SK-N-DZ (cell line): Measurements from ENCODE around the gene PHLDA1.
A peak's percentile ranks its signal among the peaks of the same experiment; 100 is the strongest.
"Not testable (repeated sequence)": the region's sequence is repeated elsewhere in the genome, so short reads cannot be mapped to it uniquely, and the experiment has no call there.

Source experiments
- DNase-seq: peaks from one replicate; pipeline ENCODE4 v3.0.0-alpha.2; 2015; ENCODE audit warnings: low spot score

Gene PHLDA1

DNA sequence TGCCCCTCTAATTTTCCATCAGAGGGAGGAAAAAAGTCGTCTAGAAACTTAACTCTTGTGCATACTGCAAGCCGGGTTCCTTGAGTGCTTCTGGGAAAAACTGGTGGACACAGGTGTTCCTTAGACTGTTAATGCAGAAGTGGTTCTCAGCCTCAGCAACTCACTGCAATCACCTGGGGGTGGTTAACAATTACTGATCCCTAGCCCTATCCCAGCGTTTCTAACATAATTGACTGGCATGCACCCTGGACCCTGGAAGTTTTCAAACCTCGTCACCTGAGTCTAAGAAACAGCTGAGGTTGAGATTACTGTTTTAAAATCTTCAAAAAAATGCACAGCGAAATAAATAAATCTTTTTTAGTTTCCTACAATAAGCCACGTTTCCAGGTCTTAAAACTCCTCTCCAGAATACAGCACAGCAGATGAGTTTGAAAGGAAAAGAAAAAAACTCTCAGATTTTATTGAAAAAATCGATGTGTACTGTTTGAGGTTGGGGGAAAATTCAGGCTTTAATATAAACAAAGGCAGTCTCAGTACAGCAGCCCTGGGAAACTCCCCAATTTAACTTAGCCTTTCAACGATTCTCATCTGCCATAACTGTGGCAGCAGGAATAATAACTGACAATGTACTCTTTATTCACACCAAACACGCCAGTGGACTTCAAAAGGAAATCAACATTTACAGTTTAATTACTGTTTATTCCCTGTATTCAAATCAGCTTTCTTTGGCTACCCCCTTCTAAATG lies 45.4 kb downstream of the PHLDA1 start:
- DNase-seq, result no peak

DNA sequence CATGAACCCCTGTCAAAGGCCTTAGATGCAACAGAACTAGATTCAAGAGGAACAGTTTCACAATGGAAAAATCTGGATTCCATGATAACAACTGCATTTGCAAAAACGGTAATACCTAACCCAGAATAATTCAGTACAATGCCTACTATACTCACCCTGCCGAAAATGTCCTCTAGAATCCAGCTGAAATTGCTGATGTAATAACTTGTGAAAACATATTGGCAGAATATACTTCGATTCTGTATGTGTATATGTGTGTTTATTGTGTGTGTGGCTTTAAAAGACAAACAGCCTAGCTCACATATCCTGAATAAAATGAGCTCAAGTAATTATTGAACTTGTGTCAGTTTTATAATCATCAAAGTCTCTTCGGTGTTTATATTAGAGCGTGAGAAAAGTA lies 46.0 kb downstream of the PHLDA1 start:
- DNase-seq, result no peak

DNA sequence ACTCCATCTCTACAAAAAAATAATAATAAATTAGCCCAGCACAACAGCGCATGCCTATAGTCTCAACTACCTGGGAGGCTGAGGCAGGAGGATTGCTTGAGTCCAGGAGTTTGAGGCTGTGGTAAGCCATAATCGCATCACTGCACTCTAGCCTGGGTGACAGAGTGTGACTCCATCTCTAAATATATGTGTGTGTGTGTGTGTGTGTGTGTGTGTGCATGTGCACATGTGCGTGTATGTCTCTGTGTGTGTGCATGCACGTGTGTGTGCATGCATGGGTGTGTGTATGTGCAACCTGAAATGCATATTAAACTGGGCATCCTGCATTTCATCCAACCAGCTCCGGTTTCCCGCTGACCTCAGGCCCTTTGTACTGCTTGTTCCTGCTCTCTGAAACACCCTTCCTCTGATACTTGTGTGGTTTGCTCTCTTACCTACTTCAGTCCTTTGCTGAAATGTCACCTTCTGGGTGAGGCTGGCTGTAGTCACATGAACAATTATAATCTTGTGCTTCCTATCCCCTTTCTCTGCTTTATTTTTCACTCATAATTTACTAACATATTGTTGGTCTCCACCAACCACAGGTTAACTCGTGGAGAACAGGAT lies 46.9 kb downstream of the PHLDA1 start:
- no peak for DNase-seq

DNA sequence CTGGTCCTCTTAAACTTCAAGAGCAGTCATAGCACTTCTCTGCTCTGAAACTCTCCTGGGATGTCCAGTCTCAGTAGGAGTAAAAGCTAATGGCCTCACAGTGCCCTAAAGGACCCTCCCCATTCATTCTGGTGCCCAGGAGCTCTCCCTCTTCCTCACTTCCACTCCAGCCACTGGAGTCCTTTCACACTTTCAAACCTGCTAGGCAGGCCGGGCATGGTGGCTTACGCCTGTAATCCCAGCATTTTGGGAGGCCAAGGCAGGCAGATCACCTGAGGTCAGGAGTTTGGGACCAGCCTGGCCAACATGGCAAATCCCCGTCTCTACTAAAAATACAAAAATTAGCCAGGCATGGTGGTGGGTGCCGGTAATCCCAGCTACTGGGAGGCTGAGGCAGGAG lies 47.7 kb downstream of the PHLDA1 start:
- not testable (repeated sequence) for DNase-seq

DNA sequence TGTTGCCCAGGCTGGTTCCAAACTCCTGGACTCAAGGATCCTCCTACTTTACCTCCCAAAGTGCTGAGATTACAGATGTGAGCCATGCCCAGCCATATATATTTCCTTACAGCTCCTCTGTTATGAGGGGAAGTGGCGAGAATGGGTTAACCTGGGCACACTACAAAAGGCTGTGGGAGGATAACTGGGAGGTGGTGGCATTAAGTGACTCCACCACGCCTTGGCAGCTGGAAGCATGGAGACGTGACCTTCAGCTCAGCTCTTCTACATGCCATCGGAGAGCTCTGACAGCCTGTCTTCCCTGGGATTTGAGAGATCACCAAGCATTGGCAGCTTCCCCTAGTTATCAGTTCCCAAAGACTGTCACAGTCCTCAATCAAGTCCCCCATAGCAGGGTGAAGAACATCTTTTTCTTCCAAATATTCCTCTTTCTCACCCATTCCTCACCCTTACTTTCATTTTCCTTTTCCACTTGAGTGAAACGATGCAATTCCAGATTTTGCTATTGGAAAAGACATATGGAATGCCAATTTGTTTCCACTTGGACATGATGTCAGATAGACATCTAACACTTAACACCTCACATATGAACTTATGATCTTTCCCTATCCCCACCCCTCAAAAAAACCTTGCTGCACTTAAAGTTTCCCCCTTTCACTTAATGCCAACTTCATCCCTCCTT lies 48.5 kb downstream of the PHLDA1 start:
- DNase-seq, result no peak

DNA sequence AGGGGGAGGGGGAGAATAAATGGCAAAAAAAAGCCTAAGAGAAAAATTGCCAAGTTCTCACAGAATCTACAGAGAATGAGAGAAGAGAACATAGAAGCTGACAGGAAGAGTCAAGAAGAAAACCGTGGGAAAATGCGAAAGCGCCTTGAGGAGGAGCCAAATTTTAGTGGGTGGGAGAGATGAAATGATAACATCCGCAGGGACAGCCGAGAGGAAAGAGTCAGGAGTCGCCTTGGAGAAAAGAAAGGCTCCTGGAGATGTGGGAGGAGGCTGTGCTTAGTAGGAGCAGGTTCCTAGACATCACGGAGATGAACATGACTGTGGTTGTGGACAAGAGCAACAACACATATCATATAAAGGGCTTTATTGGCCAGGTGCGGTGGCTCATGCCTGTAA lies 49.4 kb downstream of the PHLDA1 start:
- DNase-seq, result peak; percentile 35

DNA sequence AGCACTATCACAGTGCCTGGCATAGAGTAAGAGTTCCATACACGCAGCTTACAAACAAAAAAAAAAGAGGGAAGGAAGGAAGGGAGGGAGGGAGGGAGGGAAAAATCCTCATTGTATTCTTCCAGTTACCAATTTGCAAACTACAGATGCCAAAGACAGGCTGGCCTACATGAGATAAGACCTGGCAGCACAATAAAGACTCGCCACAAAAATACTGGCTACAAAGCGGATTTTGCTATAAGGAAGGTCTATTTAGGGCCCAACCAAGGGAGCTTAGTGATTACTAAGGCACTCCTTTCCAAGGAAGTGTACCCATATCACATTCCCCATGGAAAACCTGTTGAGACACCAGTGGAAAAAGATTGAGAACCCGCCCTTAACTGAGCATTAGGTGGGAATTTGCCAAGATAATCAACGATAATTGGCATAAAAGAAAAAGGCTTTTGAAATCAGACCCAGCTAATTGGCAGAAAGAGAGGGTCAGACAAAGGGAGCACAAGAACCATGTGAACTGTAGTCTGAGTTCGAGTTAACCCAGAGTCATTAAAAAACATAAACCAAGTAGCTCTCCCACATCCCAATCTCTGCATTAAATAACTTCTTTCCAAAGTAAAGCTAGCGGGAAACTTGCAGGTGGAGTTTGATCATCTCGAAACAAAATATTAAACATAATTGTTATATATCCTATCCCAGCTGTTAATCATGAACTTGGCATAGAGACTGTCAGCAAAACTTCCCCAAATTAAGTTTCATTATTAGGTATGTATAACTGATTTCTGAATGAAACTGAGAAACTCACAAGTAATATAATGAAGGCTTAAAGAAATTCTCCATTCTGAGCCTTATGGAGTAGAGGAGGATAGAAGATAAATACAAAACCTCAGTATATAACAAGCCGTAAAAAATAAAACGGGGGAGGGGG lies 50.1 kb downstream of the PHLDA1 start:
- DNase-seq, result no peak

DNA sequence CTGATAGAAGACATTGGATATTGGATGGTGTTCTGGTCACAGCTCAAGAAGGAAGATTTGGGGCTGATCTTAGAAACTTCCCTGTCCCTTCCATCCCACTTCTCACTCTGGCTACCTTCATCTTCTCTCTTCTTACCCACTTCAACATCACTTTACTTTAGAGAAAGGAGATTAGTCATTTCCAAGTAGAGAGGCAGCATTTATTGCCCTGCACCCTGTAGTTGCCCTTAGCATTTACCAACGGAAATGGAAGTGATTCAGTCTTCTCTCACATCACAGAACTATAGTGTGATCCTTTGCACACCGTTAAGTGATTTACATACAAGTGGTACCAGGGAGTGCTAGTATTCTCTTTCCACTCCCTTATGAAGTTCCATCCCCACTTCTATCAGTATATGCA lies 52.4 kb downstream of the PHLDA1 start:
- no peak for DNase-seq

DNA sequence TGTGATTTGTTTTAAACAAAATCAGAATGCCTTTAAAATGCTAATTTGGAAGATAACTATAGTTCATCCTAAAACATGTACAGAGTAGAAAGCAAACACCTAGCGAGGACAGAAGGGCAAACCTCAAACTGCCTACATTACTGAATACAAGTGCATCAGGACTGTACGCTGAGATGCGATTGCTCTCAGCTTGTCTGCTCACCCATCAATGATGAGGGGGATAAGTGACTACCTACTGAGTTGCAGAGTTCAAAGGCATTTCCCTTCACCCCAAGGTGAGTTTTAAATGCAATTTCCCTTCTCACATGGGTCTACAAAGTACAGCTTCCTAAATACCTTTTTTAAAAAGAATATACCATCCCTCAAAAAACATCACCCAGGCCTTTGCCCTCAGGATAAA lies 52.9 kb downstream of the PHLDA1 start:
- no peak for DNase-seq

DNA sequence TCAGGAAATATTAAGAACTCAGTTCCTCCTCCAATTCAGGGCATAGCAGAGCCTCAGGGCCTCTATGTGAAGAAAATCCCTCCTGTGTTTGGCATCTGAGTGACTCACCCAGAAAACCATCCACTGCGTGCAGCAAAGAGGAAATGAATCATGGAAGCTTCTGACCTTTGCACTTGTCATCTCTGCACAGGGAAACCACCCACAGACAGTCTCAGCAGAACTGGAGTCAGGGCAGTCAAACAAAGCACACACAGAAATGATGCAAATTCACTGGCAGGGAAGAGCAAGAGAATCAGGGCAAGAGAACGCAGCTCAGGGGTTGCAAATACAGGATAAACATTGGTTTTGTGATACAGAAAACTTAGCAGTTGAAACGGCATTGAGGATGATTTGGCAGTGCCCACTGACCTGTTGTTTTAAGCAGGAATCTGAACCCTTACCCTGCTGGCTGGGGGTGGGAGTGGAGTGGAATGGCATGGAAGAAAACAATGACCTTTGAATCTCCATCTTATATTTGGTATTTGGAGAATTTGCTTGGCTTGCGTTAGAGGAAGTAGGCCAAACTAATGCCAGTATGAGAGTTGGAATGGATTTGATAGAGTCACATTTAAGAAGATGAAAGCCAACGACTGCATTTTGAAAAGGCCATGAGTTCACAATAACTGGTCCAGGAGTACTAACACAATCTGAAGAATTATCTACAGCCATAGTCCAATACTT lies 53.5 kb downstream of the PHLDA1 start:
- DNase-seq, result no peak

DNA sequence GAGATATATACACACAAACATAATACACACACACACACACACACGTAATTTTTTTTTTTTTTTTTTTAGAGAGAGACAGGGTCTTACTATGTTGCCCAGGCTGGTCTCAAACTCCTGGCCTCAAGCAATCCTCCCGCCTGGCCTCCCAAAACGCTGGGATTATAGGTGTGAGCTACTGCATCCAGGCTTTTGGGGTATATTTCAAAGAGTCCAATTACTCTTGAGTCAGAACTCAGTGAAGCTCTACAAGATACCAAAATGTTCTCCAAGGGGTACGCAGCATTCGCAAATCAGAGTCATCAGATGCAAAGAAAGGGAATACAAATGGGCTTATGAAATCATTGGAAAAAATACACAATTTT lies 54.0 kb downstream of the PHLDA1 start:
- no peak for DNase-seq

DNA sequence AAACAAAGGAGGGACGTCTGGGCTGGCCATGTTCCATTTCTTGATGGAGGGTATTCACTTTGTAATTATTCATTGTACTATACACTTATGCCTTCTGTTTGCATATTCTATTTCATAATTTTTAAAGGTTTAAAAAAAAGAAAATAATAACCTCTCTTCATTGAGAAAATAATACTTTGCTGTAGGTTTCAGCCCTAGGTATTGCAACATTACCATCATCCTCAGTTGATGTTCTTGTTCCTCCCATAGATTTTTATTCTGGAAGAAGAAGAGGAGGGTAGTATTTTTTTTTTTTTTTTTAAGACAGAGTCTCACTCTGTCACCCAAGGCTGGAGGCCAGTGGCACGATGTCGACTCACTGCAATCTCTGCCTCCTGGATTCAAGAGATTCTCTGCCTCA lies 54.7 kb downstream of the PHLDA1 start:
- DNase-seq, result no peak

DNA sequence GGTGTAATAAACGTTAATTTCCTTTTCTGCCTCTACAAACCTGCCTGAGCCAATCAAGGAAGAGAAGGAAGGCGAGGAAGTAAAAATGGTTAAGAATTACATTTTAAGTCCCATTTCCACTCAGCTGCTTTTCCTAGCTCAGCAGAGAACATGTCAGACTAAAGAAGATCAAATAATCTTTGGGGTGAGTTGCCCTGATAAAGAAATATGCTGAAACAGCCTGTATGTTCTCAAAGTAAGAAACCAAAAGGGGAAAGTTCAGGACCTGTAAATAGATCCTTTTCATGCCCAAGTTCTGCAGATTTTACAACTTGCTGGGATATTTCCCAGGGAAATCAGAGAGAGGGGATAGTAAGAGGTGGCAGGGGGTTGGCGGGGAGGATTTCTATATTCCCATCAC lies 55.5 kb downstream of the PHLDA1 start:
- no peak for DNase-seq

DNA sequence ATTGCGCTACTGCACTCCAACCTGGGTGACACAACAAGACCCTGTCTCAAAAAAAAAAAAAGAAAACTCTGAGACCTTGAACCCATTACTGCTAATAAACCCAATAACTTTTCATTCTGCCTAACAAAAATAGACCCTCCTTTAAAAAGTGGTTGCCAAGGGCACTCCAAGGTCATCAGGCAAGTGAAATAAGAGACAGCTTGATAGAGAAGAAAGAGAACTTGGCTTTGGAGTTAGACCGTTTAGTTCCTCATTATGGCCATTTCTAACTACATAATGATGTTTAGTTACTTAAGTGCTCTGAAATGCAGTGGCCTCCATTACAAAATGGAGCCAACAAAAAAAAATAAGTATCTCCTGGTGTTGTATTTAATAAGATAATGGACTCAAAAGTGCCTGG lies 55.9 kb downstream of the PHLDA1 start:
- no peak for DNase-seq
